SK-N-DZ (cell line): Measurements from ENCODE around the gene TMEM198.

ENCODE experiments used
- DNase-seq: peaks from one replicate; pipeline ENCODE4 v3.0.0-alpha.2; 2015; ENCODE audit warnings: low spot score

TMEM198 gene

GRCh38 chr2:219508971-219509779 lies 34.7 kb upstream of the TMEM198 start:
- DNase-seq, result no peak

- peak; percentile 75 for DNase-seq
These were observed 33.9 kb upstream of the TMEM198 start for GRCh38 chr2:219509780-219510511.

- DNase-seq, result no peak
These were observed 33.2 kb upstream of the TMEM198 start for GRCh38 chr2:219510512-219511135.

DNA sequence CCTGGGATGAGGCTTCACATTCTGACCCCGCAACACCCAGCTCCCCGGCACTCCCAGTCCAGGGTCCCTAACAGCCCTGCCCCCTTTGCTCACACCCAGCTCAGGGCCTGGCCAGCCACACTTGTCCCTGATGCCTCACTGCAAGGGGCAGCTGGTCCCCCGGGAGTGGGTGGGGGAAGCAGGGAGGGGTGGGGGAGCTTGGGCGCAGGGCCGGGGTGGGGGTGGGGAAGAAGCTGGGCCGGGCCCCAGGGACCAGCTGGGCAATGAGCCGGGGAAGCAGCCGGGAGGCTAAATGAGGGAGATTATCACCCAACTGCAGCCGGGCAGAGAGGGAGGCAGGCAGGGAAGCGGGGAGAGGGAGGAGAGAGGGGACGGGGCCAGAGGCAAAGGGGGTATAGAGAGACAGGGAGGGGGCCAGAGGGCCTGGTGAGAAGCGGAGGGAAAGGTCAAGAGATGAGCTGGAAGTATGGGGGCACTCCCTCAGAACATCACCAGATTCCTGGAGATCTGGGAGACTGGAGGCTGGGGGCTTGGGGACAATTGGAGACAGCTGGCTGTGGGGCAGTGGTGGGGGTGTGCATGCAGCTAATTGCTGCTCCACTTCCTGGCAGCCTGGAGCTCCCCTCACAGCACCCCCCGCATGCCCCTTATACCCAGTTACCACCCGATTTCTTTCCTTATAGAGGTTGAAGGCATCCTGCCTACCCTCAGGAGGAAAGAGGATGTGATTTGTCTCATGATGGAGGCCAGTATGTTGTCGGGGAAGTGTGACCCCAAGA lies 32.1 kb upstream of the TMEM198 start:
- no peak for DNase-seq

DNA sequence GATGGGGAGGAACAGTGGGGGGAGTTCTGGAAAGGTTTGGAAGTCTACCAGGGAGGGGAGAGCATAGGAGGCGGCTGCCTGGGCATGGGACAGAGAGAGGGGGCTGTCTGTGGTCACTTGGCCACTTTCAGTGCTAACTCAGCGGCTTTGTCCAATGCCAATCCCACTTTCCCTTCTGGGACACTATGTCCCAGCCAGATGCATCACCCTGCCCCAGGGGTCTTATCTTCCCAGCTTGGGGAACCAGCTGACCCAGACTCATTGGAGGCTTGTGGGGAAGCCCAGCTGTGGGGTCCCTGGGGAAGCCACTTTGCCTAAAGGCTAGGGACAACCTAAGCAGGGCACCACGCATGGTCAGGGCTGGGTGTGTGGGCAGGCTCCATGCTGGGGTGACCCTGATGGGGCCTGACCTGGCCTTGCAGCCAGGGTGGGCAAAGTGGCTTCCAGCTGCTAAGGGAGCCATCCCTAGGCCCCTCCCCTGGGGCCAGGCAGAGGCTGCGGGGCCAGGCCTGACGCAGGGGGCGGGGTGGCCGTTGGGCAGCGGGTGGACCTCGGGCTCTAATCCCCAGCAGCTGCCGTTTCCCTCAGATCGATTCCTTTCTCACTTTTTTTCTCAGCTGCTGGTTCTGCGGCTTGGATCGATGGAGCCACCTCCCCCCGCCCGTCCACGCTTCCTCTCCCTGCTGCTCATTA lies 31.2 kb upstream of the TMEM198 start:
- no peak for DNase-seq

GRCh38 chr2:219513787-219514186 lies 30.0 kb upstream of the TMEM198 start:
- DNase-seq, result no peak

- peak; percentile 87 for DNase-seq
These were observed 29.5 kb upstream of the TMEM198 start, which contains the start of gene ASIC4 for GRCh38 chr2:219514196-219514761. ASIC4 (plus strand) TSS chr2:219514482; CDS start chr2:219514725, 243 bp downstream.

- no peak for DNase-seq
These were observed 29.0 kb upstream of the TMEM198 start for GRCh38 chr2:219514836-219515235.

- no peak for DNase-seq
These were observed 27.8 kb upstream of the TMEM198 start for GRCh38 chr2:219515874-219516629.

DNA sequence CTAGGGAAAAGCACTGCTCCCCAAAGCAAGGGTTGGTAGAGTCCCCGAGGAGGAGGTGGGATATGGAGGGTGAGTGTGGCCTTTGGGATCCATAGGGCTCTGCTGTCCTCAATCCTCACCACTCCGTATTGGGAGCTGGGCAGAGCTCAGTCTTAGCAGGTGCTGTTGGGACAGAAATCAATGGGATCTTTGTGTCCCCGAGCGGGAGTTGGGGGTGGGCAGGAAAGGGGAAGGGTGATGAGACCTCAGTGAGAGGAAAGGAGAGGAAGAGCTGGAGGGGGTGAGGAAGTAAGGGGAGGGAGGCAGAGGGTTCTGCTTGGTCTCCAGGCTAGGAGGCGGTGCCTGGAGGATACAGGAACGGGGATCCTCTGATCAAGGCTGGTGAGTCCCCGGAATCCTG lies 26.9 kb upstream of the TMEM198 start:
- no peak for DNase-seq

DNA sequence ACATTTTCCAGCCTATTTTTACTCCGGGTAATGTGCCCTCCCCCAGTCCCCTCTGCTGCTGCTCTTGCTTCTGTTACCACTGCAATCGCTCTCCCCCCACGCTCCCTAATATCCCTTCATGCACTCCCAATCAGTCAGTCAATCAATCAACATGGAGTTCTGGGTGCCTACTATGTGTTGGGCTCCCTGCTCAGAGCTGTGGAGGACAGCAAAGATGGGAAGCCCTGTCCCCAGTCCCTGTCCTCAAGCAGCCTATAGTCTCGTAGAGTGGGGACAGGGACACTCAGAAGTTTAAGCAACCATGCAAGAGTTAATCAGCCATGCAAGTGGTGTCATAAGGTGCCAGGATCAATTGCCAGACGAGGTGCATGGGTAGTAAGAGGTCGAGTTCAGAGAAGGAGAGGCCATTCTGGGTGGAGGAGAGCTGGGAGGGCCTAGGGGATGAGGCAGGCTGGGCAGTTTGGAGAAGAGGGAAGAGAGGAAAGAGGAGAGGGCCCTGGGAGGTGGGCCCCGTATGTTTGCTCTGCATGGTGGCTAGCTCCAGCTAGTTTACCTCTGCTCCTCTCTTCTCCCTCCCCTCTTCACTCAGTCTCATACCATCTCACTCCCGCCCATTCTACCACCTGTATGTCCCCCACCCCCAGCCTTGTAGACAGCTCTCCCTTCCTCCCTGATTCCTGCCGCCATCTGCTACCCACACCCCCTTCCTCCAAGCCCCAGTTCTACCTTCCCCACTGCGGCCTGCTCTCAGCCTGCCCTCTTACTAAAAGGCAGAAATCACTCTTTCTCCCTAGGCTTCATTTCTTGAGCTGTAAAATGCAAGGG lies 25.7 kb upstream of the TMEM198 start:
- DNase-seq, result no peak

- no peak for DNase-seq
These were observed 24.3 kb upstream of the TMEM198 start for GRCh38 chr2:219519526-219519916.

DNA sequence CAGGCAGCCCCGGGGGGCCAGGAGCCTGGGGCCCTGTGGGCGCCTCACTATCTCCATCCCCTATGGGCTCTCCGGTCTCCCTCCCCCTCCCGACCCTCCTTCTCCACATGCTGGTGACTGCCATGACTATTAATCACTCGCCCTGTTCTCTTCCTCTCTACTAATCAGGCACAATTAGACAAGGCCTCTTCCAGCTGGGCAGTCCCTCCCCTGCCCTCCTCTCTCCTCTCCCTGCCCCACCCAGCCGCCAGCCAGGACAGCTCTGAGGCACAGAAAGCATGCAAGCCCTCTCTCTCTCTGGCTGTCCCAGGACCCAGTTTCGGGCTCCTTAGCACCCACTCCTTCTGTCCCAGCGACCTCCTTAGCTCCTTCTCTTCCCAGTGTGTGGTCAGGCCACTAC lies 23.7 kb upstream of the TMEM198 start:
- no peak for DNase-seq

GRCh38 chr2:219521066-219521880 lies 22.6 kb upstream of the TMEM198 start:
- DNase-seq, result peak; percentile 78

- DNase-seq, result peak; percentile 71
These were observed 21.5 kb upstream of the TMEM198 start for GRCh38 chr2:219522111-219523030.

DNA sequence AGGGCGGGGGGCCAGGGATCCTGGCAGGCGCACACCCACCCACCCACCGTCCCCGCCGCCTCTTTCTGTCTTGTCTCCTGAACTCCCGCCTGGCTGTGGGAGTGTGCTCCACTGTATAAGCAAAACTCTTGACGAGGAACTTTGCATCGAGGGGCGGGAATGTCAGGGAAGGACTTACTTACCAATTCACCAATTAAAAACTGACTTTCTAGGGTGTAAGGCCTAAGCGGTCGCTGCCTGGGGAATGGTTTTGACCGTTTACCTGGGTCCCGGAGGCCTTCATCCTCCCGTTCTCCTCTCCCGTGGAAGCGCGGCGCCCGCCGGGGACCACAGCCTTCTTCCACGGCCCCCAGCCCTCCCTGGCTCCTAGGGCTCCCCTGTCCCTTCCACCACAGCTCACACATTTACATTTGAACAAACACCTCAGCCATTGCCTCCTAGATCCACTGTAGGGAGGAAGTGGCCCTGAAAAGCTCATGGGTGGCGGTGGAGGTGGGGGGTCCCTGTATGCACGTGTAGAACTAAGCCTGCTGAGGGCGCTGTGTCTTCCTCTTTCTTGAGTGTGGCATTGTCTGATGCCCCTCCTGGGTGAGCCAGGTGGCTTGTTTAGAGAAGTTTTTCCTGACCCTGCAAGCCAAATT lies 20.7 kb upstream of the TMEM198 start:
- no peak for DNase-seq

DNA sequence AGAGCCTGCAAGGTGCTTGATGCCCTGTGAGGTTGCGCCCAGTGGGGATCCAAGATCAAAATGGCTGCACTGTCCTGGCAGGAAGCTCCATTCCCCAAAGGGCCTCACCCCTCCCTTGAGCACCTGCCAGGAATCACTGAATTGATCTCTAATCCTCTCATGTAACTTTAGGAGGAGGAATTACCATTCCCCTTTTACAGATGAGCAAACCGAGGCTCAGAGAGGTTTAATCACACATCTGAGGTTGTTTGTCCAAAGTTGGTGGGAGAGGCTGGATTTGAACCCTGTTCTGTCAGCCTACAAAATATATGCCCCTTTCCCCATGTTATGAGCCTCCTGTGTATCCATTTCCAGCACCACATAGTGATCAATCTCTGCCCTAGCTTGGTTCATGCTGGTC lies 19.0 kb upstream of the TMEM198 start:
- no peak for DNase-seq
